Anterior cingulate cortex (tissue), 58 donors: ENCODE results near the gene CNGA1.
A peak's percentile ranks its signal among the peaks of the same experiment; 100 is the strongest.
"Not testable (repeated sequence)": the region's sequence is repeated elsewhere in the genome, so short reads cannot be mapped to it uniquely, and the experiment has no call there.

Experiments used
- DNase-seq, 58 donors: peaks; one replicate each; lab custom pipeline; 2025; lab: John Stamatoyannopoulos, UW

The CNGA1 gene

GRCh38 chr4:48031802-48032525, 15.5 kb upstream of the CNGA1 start:
- DNase-seq, result peak in 5 of 58 donors; percentile 3 to 39 (median 18)

GRCh38 chr4:48030470-48030869, 14.0 kb upstream of the CNGA1 start:
- DNase-seq, result no peak

- no peak for DNase-seq
Measured at GRCh38 chr4:48028696-48029095, 12.2 kb upstream of the CNGA1 start.

- DNase-seq, result no peak
Measured at GRCh38 chr4:48027653-48028052, 11.2 kb upstream of the CNGA1 start.

- DNase-seq, result peak in 1 of 58 donors; percentile 4
Measured at GRCh38 chr4:48025005-48025404, 8.5 kb upstream of the CNGA1 start.

- no peak for DNase-seq
Measured at GRCh38 chr4:48024522-48024921, 8.0 kb upstream of the CNGA1 start.

- DNase-seq, result no peak
Measured at GRCh38 chr4:48022192-48022799, 5.8 kb upstream of the CNGA1 start.

GRCh38 chr4:48021100-48021499, 4.6 kb upstream of the CNGA1 start:
- DNase-seq, result no peak

- no peak for DNase-seq
Measured at GRCh38 chr4:48018112-48018511, 1.6 kb upstream of the CNGA1 start.

GRCh38 chr4:48017108-48017571, 659 bp upstream of the CNGA1 start:
- DNase-seq, result peak in 9 of 58 donors; percentile 3 to 51 (median 7)

GRCh38 chr4:48015678-48016077, 803 bp downstream of the CNGA1 start:
- DNase-seq, result no peak

GRCh38 chr4:48015216-48015615, 1.3 kb downstream of the CNGA1 start:
- no peak for DNase-seq

GRCh38 chr4:48012824-48013223, 3.7 kb downstream of the CNGA1 start:
- DNase-seq, result no peak

GRCh38 chr4:48011722-48012121, 4.8 kb downstream of the CNGA1 start:
- no peak for DNase-seq

GRCh38 chr4:48010906-48011305, 5.6 kb downstream of the CNGA1 start:
- DNase-seq, result not testable (repeated sequence)

- DNase-seq, result no peak
Measured at GRCh38 chr4:48008021-48008596, 8.4 kb downstream of the CNGA1 start.

- DNase-seq, result no peak
Measured at GRCh38 chr4:48005781-48006180, 10.7 kb downstream of the CNGA1 start.

- peak in 9 of 58 donors; percentile 1 to 40 (median 3) for DNase-seq
Measured at GRCh38 chr4:48003568-48003967, 12.9 kb downstream of the CNGA1 start.

- DNase-seq, result no peak
Measured at GRCh38 chr4:48002267-48002666, 14.2 kb downstream of the CNGA1 start.

GRCh38 chr4:47996021-47996420, 20.5 kb downstream of the CNGA1 start:
- DNase-seq, result no peak

GRCh38 chr4:47992475-47992874, 24.0 kb downstream of the CNGA1 start:
- DNase-seq, result not testable (repeated sequence)

GRCh38 chr4:47990145-47990544, 26.3 kb downstream of the CNGA1 start:
- DNase-seq, result no peak
